Measurements from ENCODE around the gene ZNF502. TPM values are rescaled to one million over a fixed set of nuclear protein-coding genes. Genes with fewer than 3 reads are reported as not detected.

ZNF502 gene
- total and polyA plus RNA-seq, 12 donors, result 2.7 to 10.2 (median 5.6) TPM

- Histone ChIP-seq H3K9me3 (replicated peaks in 1 of 3) (no peaks in the 10 kb centered on the region), H3K4me1 (replicated peaks in 1 of 2) (peaks cover 0 to 5% of the 10 kb centered on the region in 2 donors), H3K4me3 (no peak overlapping the region), H3K36me3 (replicated peaks in 1 of 2) (no peaks in the 10 kb centered on the region), H3K27me3 (no peaks in the 10 kb centered on the region), H3K27ac (no peak overlapping the region)
- 90 to 98% (median 95%) methylated on average over 2 of the region's 2 CpGs for WGBS, 4 donors
- intact Hi-C loops (cut with DNase I), result no loop called here
- DNase-seq, result no peak
- no peak for TF ChIP-seq POLR2A (IDR thresholded peaks at IDR 0.05)
- TF ChIP-seq, protein P1, sequence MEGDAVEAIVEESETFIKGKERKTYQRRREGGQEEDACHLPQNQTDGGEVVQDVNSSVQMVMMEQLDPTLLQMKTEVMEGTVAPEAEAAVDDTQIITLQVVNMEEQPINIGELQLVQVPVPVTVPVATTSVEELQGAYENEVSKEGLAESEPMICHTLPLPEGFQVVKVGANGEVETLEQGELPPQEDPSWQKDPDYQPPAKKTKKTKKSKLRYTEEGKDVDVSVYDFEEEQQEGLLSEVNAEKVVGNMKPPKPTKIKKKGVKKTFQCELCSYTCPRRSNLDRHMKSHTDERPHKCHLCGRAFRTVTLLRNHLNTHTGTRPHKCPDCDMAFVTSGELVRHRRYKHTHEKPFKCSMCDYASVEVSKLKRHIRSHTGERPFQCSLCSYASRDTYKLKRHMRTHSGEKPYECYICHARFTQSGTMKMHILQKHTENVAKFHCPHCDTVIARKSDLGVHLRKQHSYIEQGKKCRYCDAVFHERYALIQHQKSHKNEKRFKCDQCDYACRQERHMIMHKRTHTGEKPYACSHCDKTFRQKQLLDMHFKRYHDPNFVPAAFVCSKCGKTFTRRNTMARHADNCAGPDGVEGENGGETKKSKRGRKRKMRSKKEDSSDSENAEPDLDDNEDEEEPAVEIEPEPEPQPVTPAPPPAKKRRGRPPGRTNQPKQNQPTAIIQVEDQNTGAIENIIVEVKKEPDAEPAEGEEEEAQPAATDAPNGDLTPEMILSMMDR (IDR thresholded peaks at IDR 0.05), result no peak
Observed at GRCh38 chr3:44682182-44682896, 30.1 kb upstream of the ZNF502 start.

GRCh38 chr3:44685128-44685800, 27.2 kb upstream of the ZNF502 start:
- peaks cover 4% of the 10 kb centered on the region for H3K27me3 ChIP-seq
- intact Hi-C loops (cut with DNase I), result no loop called here
- H3K4me3 ChIP-seq, result peak overlapping the region in 3 of 4 donors; percentile 40 to 72 (median 66)
- DNase-seq, result peak; percentile 55 to 86 (median 70)
- no peaks in the 10 kb centered on the region for H3K9me3 ChIP-seq (replicated peaks in 1 of 3)
- 1 to 4% (median 2%) methylated on average over 21 to 48 of the region's 48 CpGs for WGBS, 4 donors
- TF ChIP-seq, protein P1 (IDR thresholded peaks at IDR 0.05), result no peak
- TF ChIP-seq POLR2A (IDR thresholded peaks at IDR 0.05), result no peak
- H3K27ac ChIP-seq, result peak overlapping the region in 1 of 5 donors; percentile 36
- peaks cover 0 to 5% of the 10 kb centered on the region in 2 donors for H3K4me1 ChIP-seq (replicated peaks in 1 of 2)
- H3K36me3 ChIP-seq (replicated peaks in 1 of 2), result no peaks in the 10 kb centered on the region

DNA sequence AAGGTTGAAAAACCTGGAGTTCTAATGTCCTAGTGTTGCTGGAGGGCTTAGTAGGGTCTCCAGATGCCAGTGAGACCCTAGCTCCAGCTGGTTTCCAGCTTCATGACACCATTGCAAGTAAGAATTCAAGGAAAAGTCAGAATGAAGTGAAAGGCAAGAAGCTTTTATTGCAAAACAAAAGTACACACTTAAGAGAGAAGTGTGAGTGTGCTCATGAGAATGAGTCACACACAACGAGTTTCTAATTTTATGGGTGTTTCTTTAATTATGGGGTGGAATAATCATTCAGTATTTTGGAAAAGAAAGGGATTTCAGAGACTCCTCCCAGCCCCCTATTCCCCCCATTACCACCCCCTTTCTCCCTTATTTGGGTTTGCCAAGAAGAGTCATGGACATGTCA, 24.6 kb upstream of the ZNF502 start:
- intact Hi-C loops (cut with DNase I), result no loop called here
- Histone ChIP-seq H3K36me3 (replicated peaks in 1 of 2) (no peaks in the 10 kb centered on the region), H3K27me3 (peaks cover 4% of the 10 kb centered on the region), H3K27ac (no peak overlapping the region), H3K4me1 (replicated peaks in 1 of 2) (peaks cover 0 to 5% of the 10 kb centered on the region in 2 donors), H3K9me3 (replicated peaks in 1 of 3) (no peaks in the 10 kb centered on the region), H3K4me3 (no peak overlapping the region)
- TF ChIP-seq POLR2A (IDR thresholded peaks at IDR 0.05), result no peak
- TF ChIP-seq, protein P1 (IDR thresholded peaks at IDR 0.05), result no peak
- DNase-seq, result no peak
- 50 to 63% (median 60%) methylated on average over 1 of the region's 1 CpG for WGBS, 4 donors

DNA sequence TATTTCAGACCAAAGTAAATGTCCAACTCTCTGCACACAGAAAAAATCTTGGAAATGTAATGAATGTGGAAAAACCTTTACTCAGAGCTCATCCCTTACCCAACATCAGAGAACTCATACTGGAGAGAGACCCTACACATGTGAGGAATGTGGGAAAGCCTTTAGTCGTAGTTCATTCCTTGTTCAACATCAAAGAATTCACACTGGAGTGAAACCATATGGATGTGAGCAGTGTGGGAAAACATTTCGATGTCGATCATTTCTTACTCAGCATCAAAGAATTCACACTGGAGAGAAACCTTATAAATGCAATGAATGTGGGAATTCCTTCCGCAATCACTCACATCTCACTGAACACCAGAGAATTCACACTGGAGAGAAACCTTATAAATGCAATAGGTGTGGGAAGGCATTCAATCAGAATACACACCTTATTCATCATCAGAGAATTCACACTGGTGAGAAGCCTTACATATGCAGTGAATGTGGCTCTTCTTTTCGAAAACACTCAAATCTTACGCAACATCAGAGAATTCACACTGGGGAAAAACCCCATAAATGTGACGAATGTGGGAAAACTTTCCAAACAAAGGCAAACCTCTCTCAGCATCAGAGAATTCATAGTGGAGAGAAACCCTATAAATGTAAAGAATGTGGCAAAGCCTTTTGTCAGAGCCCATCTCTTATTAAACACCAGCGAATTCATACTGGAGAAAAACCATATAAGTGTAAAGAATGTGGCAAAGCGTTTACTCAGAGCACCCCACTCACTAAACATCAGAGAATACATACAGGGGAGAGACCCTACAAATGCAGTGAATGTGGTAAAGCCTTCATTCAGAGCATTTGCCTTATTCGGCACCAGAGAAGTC, 9.0 kb downstream of the ZNF502 start:
- intact Hi-C loops (cut with DNase I), result no loop called here
- Histone ChIP-seq H3K27ac (no peak overlapping the region), H3K36me3 (replicated peaks in 1 of 2) (peaks cover 0 to 7% of the 10 kb centered on the region in 2 donors), H3K4me1 (replicated peaks in 1 of 2) (no peaks in the 10 kb centered on the region), H3K4me3 (peak overlapping the region in 1 of 4 donors; percentile 32), H3K27me3 (no peaks in the 10 kb centered on the region), H3K9me3 (replicated peaks in 1 of 3) (peaks cover 24 to 93% (median 34%) of the 10 kb centered on the region in 3 donors)
- no peak for DNase-seq
- TF ChIP-seq POLR2A (IDR thresholded peaks at IDR 0.05), result no peak
- TF ChIP-seq, protein P1 (IDR thresholded peaks at IDR 0.05), result no peak
- WGBS, 4 donors, result 91 to 98% (median 96%) methylated on average over 10 of the region's 10 CpGs
